GM12878 (cell line): ENCODE data around the gene HS6ST1.

Experiments
- CTCF ChIP-seq, 3 experiments: IDR thresholded peaks in 2 of 3; conservative IDR thresholded peaks in 1 of 3; 2 replicates each; pipeline ENCODE4 v1.5.1; 2011; ENCODE audit warnings: low read depth in 3 of 3, low read length in 3 of 3, mild to moderate bottlenecking in 3 of 3, control low read depth in 2 of 3, moderate library complexity in 2 of 3, inconsistent platforms in 1 of 3, mixed read lengths in 1 of 3; ENCODE audit not compliant: control insufficient read depth in 2 of 3, insufficient read depth in 1 of 3; ENCODE audit errors: extremely low read depth in 1 of 3
- EZH2 ChIP-seq: IDR thresholded peaks from 2 replicates; pipeline ENCODE4 v1.6.1; 2012; ENCODE audit warnings: low read depth, mild to moderate bottlenecking, control low read depth, inconsistent platforms, low read length, borderline replicate concordance; ENCODE audit not compliant: control insufficient read depth
- MXI1 ChIP-seq: fragments of 150-350 bp; IDR thresholded peaks from 2 replicates; pipeline ENCODE4 v1.6.1; 2011; ENCODE audit warnings: low read depth, mild to moderate bottlenecking, inconsistent platforms, low read length, improper control_type of control experiment
- POLR2A ChIP-seq: IDR thresholded peaks from 2 replicates; pipeline ENCODE4 v1.6.1; 2011; ENCODE audit warnings: low read depth, mild to moderate bottlenecking, low read length
- SIN3A ChIP-seq: IDR thresholded peaks from 2 replicates; pipeline ENCODE4 v1.6.1; 2012; ENCODE audit warnings: low read depth, low read length, improper control_type of control experiment
- SMARCA5 ChIP-seq: fragments of 450-650 bp; IDR thresholded peaks from 2 replicates; pipeline ENCODE4 v1.6.1; 2017; ENCODE audit warnings: mild to moderate bottlenecking
- TF ChIP-seq, protein P1 (sequence below): fragments of 450-650 bp; IDR thresholded peaks from 2 replicates; pipeline ENCODE4 v1.6.1; 2016; ENCODE audit warnings: mild to moderate bottlenecking

- no peak for TF ChIP-seq CTCF (IDR thresholded peaks at IDR 0.05 in 2 of 3, conservative IDR thresholded peaks at IDR 0.05 in 1 of 3; ENCODE audit: control insufficient read depth in 2 of 3, extremely low read depth in 1 of 3, insufficient read depth in 1 of 3, low read depth in 3 of 3, low read length in 3 of 3)
- TF ChIP-seq SMARCA5, result no peak
- no peak for TF ChIP-seq POLR2A
- TF ChIP-seq EZH2, result no peak
- no peak for TF ChIP-seq MXI1
- no peak for TF ChIP-seq SIN3A
- TF ChIP-seq, protein P1, sequence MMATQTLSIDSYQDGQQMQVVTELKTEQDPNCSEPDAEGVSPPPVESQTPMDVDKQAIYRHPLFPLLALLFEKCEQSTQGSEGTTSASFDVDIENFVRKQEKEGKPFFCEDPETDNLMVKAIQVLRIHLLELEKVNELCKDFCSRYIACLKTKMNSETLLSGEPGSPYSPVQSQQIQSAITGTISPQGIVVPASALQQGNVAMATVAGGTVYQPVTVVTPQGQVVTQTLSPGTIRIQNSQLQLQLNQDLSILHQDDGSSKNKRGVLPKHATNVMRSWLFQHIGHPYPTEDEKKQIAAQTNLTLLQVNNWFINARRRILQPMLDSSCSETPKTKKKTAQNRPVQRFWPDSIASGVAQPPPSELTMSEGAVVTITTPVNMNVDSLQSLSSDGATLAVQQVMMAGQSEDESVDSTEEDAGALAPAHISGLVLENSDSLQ, result no peak
Observed at GRCh38 chr2:128367601-128368359, 49.1 kb upstream of the HS6ST1 start.
